Keratinocyte (primary cell): Measurements from ENCODE around the gene RND3. TPM values are rescaled to one million over a fixed set of nuclear protein-coding genes. Genes with fewer than 3 reads are reported as not detected.

ENCODE experiments used
- DNase-seq: peaks from one replicate; pipeline ENCODE4 v3.0.0-alpha.2; 2011; ENCODE audit warnings: low read depth, missing footprints, low spot score
- FAIRE-seq: peaks from 2 replicates; lab custom pipeline; 2011; peaks lifted over from hg19 to GRCh38; lab: Jason Lieb, UNC
- H2AFZ ChIP-seq: 2 replicates; pipeline ENCODE4 v1.6.0; 2012; ENCODE audit warnings: low read length, control low read depth, inconsistent platforms; ENCODE audit not compliant: control insufficient read depth
- H3K27ac ChIP-seq: 2 replicates; pipeline ENCODE4 v1.5.1; 2011; ENCODE audit warnings: low read length; ENCODE audit not compliant: control insufficient read depth, insufficient read depth
- H3K27me3 ChIP-seq: 3 replicates; pipeline ENCODE4 v1.6.0; 2011; ENCODE audit warnings: low read length; ENCODE audit not compliant: control insufficient read depth, insufficient read depth; ENCODE audit errors: extremely low read depth
- H3K36me3 ChIP-seq, 2 experiments: 2 replicates in 1 of 2; 3 replicates in 1 of 2; pipeline ENCODE4 v1.5.1; 2011; ENCODE audit warnings: low read length in 2 of 2, mild to moderate bottlenecking in 1 of 2; ENCODE audit not compliant: control insufficient read depth in 2 of 2, insufficient read depth in 2 of 2; ENCODE audit errors: extremely low read depth in 1 of 2
- H3K4me1 ChIP-seq: 3 replicates; pipeline ENCODE4 v1.5.1; 2011; ENCODE audit warnings: low read length; ENCODE audit not compliant: control insufficient read depth, insufficient read depth; ENCODE audit errors: extremely low read depth
- H3K4me2 ChIP-seq: 3 replicates; pipeline ENCODE4 v1.6.0; 2011; ENCODE audit warnings: low read depth, low read length; ENCODE audit not compliant: control insufficient read depth, insufficient read depth; ENCODE audit errors: extremely low read depth
- H3K4me3 ChIP-seq, 3 experiments: fragments of 200-600 bp in 1 of 3; sonication (generic) in 1 of 3; 2 replicates in 2 of 3; 3 replicates in 1 of 3; pipeline ENCODE4 v1.5.1; 2011 to 2016; ENCODE audit warnings: low read length in 3 of 3, mild to moderate bottlenecking in 3 of 3, control low read depth in 2 of 3, inconsistent platforms in 1 of 3, low read depth in 1 of 3, mixed read lengths in 1 of 3, mixed run types in 1 of 3, moderate library complexity in 1 of 3; ENCODE audit not compliant: control insufficient read depth in 2 of 3, insufficient read depth in 2 of 3; ENCODE audit errors: extremely low read depth in 1 of 3
- H3K79me2 ChIP-seq: 2 replicates; pipeline ENCODE4 v1.6.0; 2012; ENCODE audit warnings: low read length; ENCODE audit not compliant: control insufficient read depth, insufficient read depth
- H3K9ac ChIP-seq: 3 replicates; pipeline ENCODE4 v1.6.0; 2011; ENCODE audit warnings: low read length; ENCODE audit not compliant: control insufficient read depth, insufficient read depth; ENCODE audit errors: extremely low read depth
- H3K9me1 ChIP-seq: 3 replicates; pipeline ENCODE4 v1.6.0; 2011; ENCODE audit warnings: low read length; ENCODE audit not compliant: control insufficient read depth, insufficient read depth; ENCODE audit errors: extremely low read depth
- H3K9me3 ChIP-seq: 2 replicates; pipeline ENCODE4 v1.5.1; 2012; ENCODE audit warnings: low read depth, low read length; ENCODE audit not compliant: control insufficient read depth
- H4K20me1 ChIP-seq: 3 replicates; pipeline ENCODE4 v1.6.0; 2011; ENCODE audit warnings: low read length; ENCODE audit not compliant: control insufficient read depth, insufficient read depth; ENCODE audit errors: extremely low read depth
- CTCF ChIP-seq, 3 experiments: IDR thresholded peaks in 1 of 3; conservative IDR thresholded peaks in 1 of 3; optimal IDR thresholded peaks in 1 of 3; 2 replicates in 2 of 3; 3 replicates in 1 of 3; pipeline versions ENCODE3 to v1.5.1; 2011; ENCODE audit warnings: low read length in 3 of 3, mild to moderate bottlenecking in 3 of 3, moderate library complexity in 2 of 3, control low read depth in 1 of 3, inconsistent platforms in 1 of 3; ENCODE audit not compliant: insufficient read depth in 2 of 3; ENCODE audit errors: extremely low read depth in 1 of 3
- EZH2 ChIP-seq: IDR thresholded peaks from one replicate; pipeline ENCODE4 v1.6.1; 2012; ENCODE audit warnings: inconsistent platforms, mild to moderate bottlenecking, low read length, moderate library complexity
- dilution Hi-C: fragments of 300-500 bp; cut with MboI; formaldehyde crosslinking; loops from one replicate; pipeline ENCODE4 v1.7.0; 2020; ENCODE audit warnings: low sequenced_read_pairs; ENCODE audit not compliant: extremely low pct_ligation_motif_present
- polyA plus RNA-seq, 5 experiments: library from polyadenylated mRNA; depleted of rRNA in 3 of 5; stranded (reverse) in 3 of 5; stranded (forward) in 1 of 5; unstranded in 1 of 5; fragments of >200 nt; gene quantifications; 1 replicate in 1 of 5; 2 replicates in 3 of 5; 3 replicates in 1 of 5; pipeline versions ENCODE4 v1.2.1 to v1.2.3, GENCODE V29; 2011 to 2012; ENCODE audit warnings: missing spikeins in 2 of 5, low read depth in 1 of 5, low replicate concordance in 1 of 5

The RND3 gene
- polyA plus RNA-seq, 1 donor (not counting 4 experiments of a cell fraction or from before 2014, with no cell fraction given) = 202 TPM

- no peak for TF ChIP-seq CTCF (optimal IDR thresholded peaks at IDR 0.05 in 1 of 3, IDR thresholded peaks at IDR 0.05 in 1 of 3, conservative IDR thresholded peaks at IDR 0.05 in 1 of 3; ENCODE audit: extremely low read depth in 1 of 3, insufficient read depth in 2 of 3, low read length in 3 of 3)
- no peak for TF ChIP-seq EZH2
- no peak overlapping the region for H3K4me3 ChIP-seq
- H2AFZ ChIP-seq = no peak overlapping the region
- H3K27ac ChIP-seq = no peak overlapping the region
- no peak for FAIRE-seq
- H3K79me2 ChIP-seq = no peaks in the 10 kb centered on the region
- H3K9me1 ChIP-seq = peaks cover 2% of the 10 kb centered on the region
- no peaks in the 10 kb centered on the region for H3K27me3 ChIP-seq
- no peaks in the 10 kb centered on the region for H3K9me3 ChIP-seq
- dilution Hi-C loops = no loop called here
- no peaks in the 10 kb centered on the region for H4K20me1 ChIP-seq
- H3K4me1 ChIP-seq = peaks cover 7% of the 10 kb centered on the region
- H3K4me2 ChIP-seq = no peak overlapping the region
- no peak overlapping the region for H3K9ac ChIP-seq
- peaks cover 6 to 7% of the 10 kb centered on the region in 2 experiments for H3K36me3 ChIP-seq
- DNase-seq = no peak
These were observed 23.2 kb downstream of the RND3 start for GRCh38 chr2:150464270-150464669.

DNA sequence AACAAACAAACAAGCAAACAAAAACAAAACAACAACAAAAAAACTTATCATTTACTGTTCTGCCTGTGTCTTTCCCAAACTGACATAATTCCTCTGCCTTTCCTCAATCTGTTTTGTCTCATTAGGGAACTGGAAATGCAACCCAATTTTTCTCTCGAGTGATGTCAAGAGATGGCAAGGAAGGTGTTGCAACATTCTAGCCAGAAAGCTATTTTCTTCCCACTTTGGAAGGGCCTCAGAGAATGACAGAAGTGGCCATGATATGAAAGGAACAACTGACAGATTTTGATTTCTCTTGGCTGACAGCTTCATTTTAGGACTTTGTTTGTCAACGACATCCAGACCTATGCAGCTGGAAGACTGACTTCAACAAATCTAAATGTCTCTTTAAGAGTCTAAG, 24.7 kb downstream of the RND3 start:
- FAIRE-seq (no peak), DNase-seq (no peak)
- Histone ChIP-seq H3K9me1 (peaks cover 2% of the 10 kb centered on the region), H3K9ac (no peak overlapping the region), H2AFZ (no peak overlapping the region), H3K27me3 (no peaks in the 10 kb centered on the region), H3K27ac (no peak overlapping the region), H3K4me1 (peaks cover 10% of the 10 kb centered on the region), H3K4me2 (no peak overlapping the region), H4K20me1 (no peaks in the 10 kb centered on the region), H3K9me3 (no peaks in the 10 kb centered on the region), H3K4me3 (no peak overlapping the region), H3K79me2 (no peaks in the 10 kb centered on the region), H3K36me3 (peaks cover 0 to 3% of the 10 kb centered on the region in 2 experiments)
- dilution Hi-C loops = no loop called here
- TF ChIP-seq EZH2 = no peak
- TF ChIP-seq CTCF (optimal IDR thresholded peaks at IDR 0.05 in 1 of 3, IDR thresholded peaks at IDR 0.05 in 1 of 3, conservative IDR thresholded peaks at IDR 0.05 in 1 of 3; ENCODE audit: extremely low read depth in 1 of 3, insufficient read depth in 2 of 3, low read length in 3 of 3) = no peak
